HuH-7.5 (cell line): ENCODE measurements around the gene PNP.
"Not testable (repeated sequence)": the region's sequence is repeated elsewhere in the genome, so short reads cannot be mapped to it uniquely, and the experiment has no call there.

Source experiments
- DNase-seq: peaks from one replicate; pipeline ENCODE4 v3.0.0; 2011; ENCODE audit warnings: low spot score

The PNP gene

GRCh38 chr14:20492486-20492885, 23.3 kb downstream of the PNP start:
- DNase-seq: no peak

- DNase-seq: no peak
Observed at GRCh38 chr14:20493634-20494033, 24.4 kb downstream of the PNP start.

- no peak for DNase-seq
Observed at GRCh38 chr14:20494935-20495766, 25.9 kb downstream of the PNP start.

GRCh38 chr14:20498622-20499021, 29.4 kb downstream of the PNP start:
- DNase-seq: no peak

GRCh38 chr14:20499108-20499507, 29.9 kb downstream of the PNP start:
- DNase-seq: no peak

GRCh38 chr14:20499881-20500280, 30.7 kb downstream of the PNP start:
- DNase-seq: no peak

GRCh38 chr14:20501346-20501745, 32.1 kb downstream of the PNP start:
- no peak for DNase-seq

- DNase-seq: no peak
Observed at GRCh38 chr14:20503898-20504297, 34.7 kb downstream of the PNP start.

- DNase-seq: not testable (repeated sequence)
Observed at GRCh38 chr14:20506276-20506675, 37.1 kb downstream of the PNP start.

GRCh38 chr14:20506752-20507151, 37.5 kb downstream of the PNP start:
- DNase-seq: not testable (repeated sequence)

GRCh38 chr14:20507537-20507936, 38.3 kb downstream of the PNP start:
- DNase-seq: not testable (repeated sequence)

- DNase-seq: no peak
Observed at GRCh38 chr14:20508367-20508766, 39.2 kb downstream of the PNP start.

GRCh38 chr14:20512177-20512905, 43.1 kb downstream of the PNP start:
- DNase-seq: no peak

GRCh38 chr14:20515846-20516245, 46.6 kb downstream of the PNP start:
- DNase-seq: no peak

GRCh38 chr14:20516921-20517320, 47.7 kb downstream of the PNP start:
- DNase-seq: no peak

GRCh38 chr14:20522332-20522731, 53.1 kb downstream of the PNP start:
- DNase-seq: no peak

GRCh38 chr14:20524027-20524426, 54.8 kb downstream of the PNP start:
- no peak for DNase-seq
